Panc1 (cell line): ENCODE results near the gene KLF16. TPM values are rescaled to one million over a fixed set of nuclear protein-coding genes. Genes with fewer than 3 reads are reported as not detected.

Source experiments
- ATAC-seq: fragments of 200-7000 bp; cut with Tn5 transposase; 2 replicates; pipeline ENCODE4 v1.9.1; 2020; ENCODE audit warnings: mild to moderate bottlenecking, moderate library complexity
- BruUV-seq: library from RNA; stranded (reverse); fragments of 400-500 nt; replicated peaks from 2 replicates; lab custom pipeline; 2021; lab: Mats Ljungman, UMichigan
- CTCF ChIA-PET: fragments of 300-600 bp; sonication (Branson Sonifier 250); formaldehyde crosslinking; loops from one replicate; lab custom pipeline; 2022; ENCODE audit warnings: antibody characterized with exemption; lab: Charles Lee
- POLR2A ChIA-PET: fragments of 300-600 bp; sonication (Branson Sonifier 250); formaldehyde crosslinking; loops from one replicate; lab custom pipeline; 2022; ENCODE audit warnings: antibody characterized with exemption; lab: Charles Lee
- DNase-seq: peaks from one replicate; pipeline ENCODE4 v3.0.0-alpha.2; 2010; ENCODE audit warnings: low read depth, low spot score
- H3K27ac ChIP-seq: 2 replicates; pipeline ENCODE4 v1.5.1; 2011; ENCODE audit warnings: mild to moderate bottlenecking, low read length, inconsistent platforms
- H3K27me3 ChIP-seq: fragments of 200-500 bp; sonication (Bioruptor generic); 2 replicates; pipeline ENCODE4 v1.6.0; 2014; ENCODE audit warnings: low read length, inconsistent platforms; ENCODE audit not compliant: control insufficient read depth, insufficient read depth
- H3K36me3 ChIP-seq: fragments of 200-500 bp; sonication (Bioruptor generic); 2 replicates; pipeline ENCODE4 v1.5.1; 2014; ENCODE audit warnings: inconsistent platforms, mild to moderate bottlenecking, low read length, moderate library complexity; ENCODE audit not compliant: control insufficient read depth, insufficient read depth
- H3K4me1 ChIP-seq: 2 replicates; pipeline ENCODE4 v1.5.1; 2011; ENCODE audit warnings: inconsistent platforms, mild to moderate bottlenecking, low read length, moderate library complexity; ENCODE audit not compliant: control insufficient read depth, insufficient read depth
- H3K4me3 ChIP-seq, 2 experiments: 2 replicates each; pipeline ENCODE4 v1.5.1; 2011 to 2012; ENCODE audit warnings: low read depth in 2 of 2, low read length in 2 of 2, mild to moderate bottlenecking in 2 of 2, inconsistent platforms in 1 of 2, moderate library complexity in 1 of 2
- H3K9me3 ChIP-seq: fragments of 200-500 bp; sonication (Bioruptor generic); 2 replicates; pipeline ENCODE4 v1.5.1; 2014; ENCODE audit warnings: low read depth, mild to moderate bottlenecking, inconsistent platforms, low read length, moderate library complexity; ENCODE audit not compliant: control insufficient read depth, insufficient read depth
- CTCF ChIP-seq: fragments of 450-650 bp; IDR thresholded peaks from 2 replicates; pipeline ENCODE4 v1.5.1; 2017; ENCODE audit warnings: mild to moderate bottlenecking
- POLR2AphosphoS5 ChIP-seq: IDR thresholded peaks from 2 replicates; pipeline ENCODE4 v1.6.1; 2012; ENCODE audit warnings: mild to moderate bottlenecking, low read depth, low read length, moderate library complexity
- REST ChIP-seq, 2 experiments: IDR thresholded peaks; 2 replicates each; pipeline ENCODE4 v1.6.1; 2011 to 2012; ENCODE audit warnings: low read depth in 2 of 2, control low read depth in 1 of 2, low read length in 1 of 2, mild to moderate bottlenecking in 1 of 2, moderate library complexity in 1 of 2; ENCODE audit not compliant: insufficient read depth in 1 of 2
- SIN3A ChIP-seq: IDR thresholded peaks from 2 replicates; pipeline ENCODE4 v1.6.1; 2012; ENCODE audit warnings: low read depth, mild to moderate bottlenecking, low read length, moderate library complexity, borderline replicate concordance; ENCODE audit not compliant: insufficient read depth
- TCF7L2 ChIP-seq: IDR thresholded peaks from 2 replicates; pipeline ENCODE4 v1.6.1; 2011; ENCODE audit warnings: mild to moderate bottlenecking, low read depth, low read length, inconsistent platforms
- in situ Hi-C: cut with HindIII; loops from 2 replicates; pipeline ENCODE4 v1.10.0; 2016; ENCODE audit warnings: low sequenced_read_pairs, low pct_unique_long_range_greater_than_20kb
- intact Hi-C: fragments of 100-400 bp; cut with micrococcal nuclease; formaldehyde crosslinking; loops from one replicate; pipeline ENCODE4 v1.10.0; 2022; ENCODE audit not compliant: unreplicated experiment
- total RNA-seq: library from RNA; stranded (reverse); gene quantifications from one replicate; pipeline ENCODE4 v1.2.1, GENCODE V29; 2021; ENCODE audit not compliant: unreplicated experiment

KLF16 gene
- total RNA-seq, 1 experiment from 2014 or later = 79.3 TPM

DNA sequence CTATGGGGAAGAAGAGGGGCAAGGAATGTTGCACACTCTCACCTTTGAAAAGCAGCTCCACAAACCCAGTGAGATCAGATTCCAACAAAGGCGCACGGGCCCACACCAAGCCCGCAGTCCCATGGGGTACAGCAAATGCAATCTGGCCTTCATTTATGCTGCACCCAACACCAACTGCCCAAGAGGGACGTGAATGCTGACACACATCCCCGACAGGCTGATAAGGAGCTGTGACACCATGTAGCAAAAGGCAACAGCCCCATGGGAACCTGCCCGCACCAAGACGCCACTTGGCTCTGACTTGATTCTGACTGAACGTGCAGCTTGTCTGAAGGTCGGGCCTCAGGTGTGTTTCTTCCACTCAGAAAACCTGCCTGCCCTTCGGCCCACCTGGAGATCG, 32.4 kb downstream of the KLF16 start:
- H3K36me3 ChIP-seq = no peaks in the 10 kb centered on the region

DNA sequence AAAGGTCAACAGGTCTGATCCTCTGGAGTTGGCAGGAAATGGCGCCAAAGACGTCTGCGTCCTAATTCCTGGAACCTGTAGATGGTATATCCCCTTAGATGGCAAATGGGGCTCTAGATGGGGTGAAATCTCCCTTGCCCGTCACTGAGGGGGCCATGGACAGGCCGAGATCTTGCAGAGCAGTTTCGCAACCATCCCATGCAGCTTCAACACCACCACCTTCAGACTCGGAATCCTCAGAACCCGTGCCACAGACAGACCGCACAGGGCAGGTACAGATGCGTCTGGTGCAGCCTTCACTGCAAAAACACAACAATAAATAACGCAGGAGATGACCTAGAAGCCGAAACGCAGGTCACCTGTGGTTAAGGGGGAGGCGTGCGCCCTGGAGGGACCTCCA, 32.8 kb downstream of the KLF16 start:
- in situ Hi-C loops = no loop called here
- no peaks in the 10 kb centered on the region for H3K9me3 ChIP-seq
- ATAC-seq (no peak), DNase-seq (no peak)
- no peak for TF ChIP-seq REST (IDR thresholded peaks at IDR 0.05; ENCODE audit: insufficient read depth in 1 of 2, low read depth in 2 of 2, low read length in 1 of 2)
- no peak for TF ChIP-seq POLR2AphosphoS5
- no peak for TF ChIP-seq SIN3A
- no peak for TF ChIP-seq TCF7L2
- TF ChIP-seq CTCF = no peak
- ChIA-PET CTCF (interaction anchor here (0.6 kb wide), 1 partner anchor 264 kb away, joined by 3 read pairs; no protein-coding TSS in a partner anchor), POLR2A (no interaction called here)
- intact Hi-C loops = no loop called here
- H3K36me3 ChIP-seq = no peaks in the 10 kb centered on the region
- no TSS peak for BruUV-seq
- H3K4me3 ChIP-seq = no peak overlapping the region
- no peaks in the 10 kb centered on the region for H3K27me3 ChIP-seq
- no peak overlapping the region for H3K27ac ChIP-seq
- peaks cover 26% of the 10 kb centered on the region for H3K4me1 ChIP-seq

More for the DNA sequence above, 32.4 kb downstream of the KLF16 start:
- intact Hi-C loops = no loop called here
- TF ChIP-seq CTCF (no peak), POLR2AphosphoS5 (no peak), REST (IDR thresholded peaks at IDR 0.05; ENCODE audit: insufficient read depth in 1 of 2, low read depth in 2 of 2, low read length in 1 of 2) (no peak), SIN3A (no peak), TCF7L2 (no peak)
- Histone ChIP-seq H3K9me3 (no peaks in the 10 kb centered on the region), H3K4me3 (no peak overlapping the region), H3K4me1 (peaks cover 22% of the 10 kb centered on the region), H3K27me3 (no peaks in the 10 kb centered on the region), H3K27ac (no peak overlapping the region)
- CTCF ChIA-PET = no interaction called here
- DNase-seq (no peak), ATAC-seq (no peak)
- POLR2A ChIA-PET = interaction anchor here (0.7 kb wide), 1 partner anchor 65 kb away, joined by 5 read pairs; no protein-coding TSS in a partner anchor
- in situ Hi-C loops = no loop called here
- BruUV-seq = no TSS peak
